GM18870 (cell line): Measurements from ENCODE around the gene GJC1.

Experiments used
- ATAC-seq: cut with Tn5 transposase; IDR thresholded peaks from one replicate; pipeline ENCODE4 v1.9.1; 2021; ENCODE audit warnings: moderate library complexity; ENCODE audit not compliant: unreplicated experiment

Gene GJC1

DNA sequence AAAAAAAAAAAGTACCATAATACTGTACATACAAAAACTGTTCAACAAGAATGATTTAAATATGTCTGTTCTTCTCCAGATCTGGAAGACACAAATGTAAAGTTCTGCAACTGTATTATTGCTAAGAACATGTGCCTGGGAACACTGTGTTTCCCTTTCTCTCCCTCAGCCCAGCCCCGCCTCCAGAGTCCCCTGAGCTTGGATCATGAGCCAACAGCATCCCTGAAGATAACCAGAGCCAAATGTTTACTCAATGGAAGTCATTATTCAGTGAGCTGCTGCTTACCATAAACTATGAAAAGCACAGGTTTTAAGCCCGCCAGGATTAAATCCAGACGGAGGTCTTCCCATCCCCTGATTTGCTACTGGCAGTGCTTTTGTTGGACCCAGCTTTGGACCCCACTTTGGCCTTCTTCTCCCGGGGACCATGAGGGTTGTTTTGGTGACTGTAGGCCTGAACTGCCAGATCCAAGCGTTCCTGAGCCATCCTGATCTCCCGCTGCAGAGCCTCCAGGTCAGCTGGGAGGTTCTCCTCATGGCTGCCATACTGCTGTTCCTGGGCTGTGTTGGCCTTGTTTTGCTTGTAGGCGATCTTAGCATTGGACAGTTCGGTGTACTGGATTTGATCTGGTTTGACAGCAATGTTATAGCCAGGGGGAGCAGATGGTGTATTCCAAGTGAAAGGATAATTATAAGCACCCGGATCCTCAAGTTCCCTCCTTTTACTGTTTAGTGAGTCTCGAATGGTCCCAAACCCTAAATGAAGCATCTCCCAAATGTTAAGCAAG, 25.6 kb downstream of the GJC1 start:
- no peak for ATAC-seq

DNA sequence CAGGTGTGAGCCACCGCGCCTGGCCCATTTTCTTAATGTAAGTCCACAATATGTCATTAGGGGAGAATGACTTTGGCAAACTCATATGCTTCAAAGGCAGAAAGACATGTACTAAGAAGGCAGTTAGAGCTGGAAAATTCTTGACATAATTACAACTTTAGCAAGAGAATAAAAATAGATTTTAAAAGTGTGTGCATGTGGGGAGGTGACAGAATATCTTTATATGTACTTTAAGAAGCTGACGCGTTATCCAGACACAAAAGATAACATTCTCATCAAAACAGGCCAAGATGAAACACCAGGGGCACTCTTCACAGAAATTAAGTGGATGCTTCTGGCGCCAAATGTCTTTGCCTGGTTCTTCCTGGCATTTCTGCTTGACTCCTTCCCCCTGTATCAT, 28.2 kb downstream of the GJC1 start:
- ATAC-seq = no peak

DNA sequence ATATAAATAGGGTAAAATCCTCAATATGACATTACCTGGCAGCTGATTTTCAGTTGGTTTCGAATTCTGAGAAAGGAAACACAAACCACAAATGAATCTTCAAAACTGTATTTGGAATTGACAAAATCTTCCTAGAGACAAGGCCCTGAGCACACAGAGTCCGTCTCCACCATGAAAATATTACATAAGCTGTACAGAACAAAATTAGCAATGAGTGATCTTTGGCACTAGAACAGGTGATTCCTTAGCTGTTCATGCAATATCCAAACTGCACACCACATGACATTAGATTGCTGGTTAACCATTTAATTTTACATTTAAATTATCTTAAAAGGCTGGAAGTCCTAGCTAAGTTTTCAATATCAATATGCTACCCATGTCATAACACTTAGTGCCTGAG, 31.7 kb downstream of the GJC1 start:
- no peak for ATAC-seq

DNA sequence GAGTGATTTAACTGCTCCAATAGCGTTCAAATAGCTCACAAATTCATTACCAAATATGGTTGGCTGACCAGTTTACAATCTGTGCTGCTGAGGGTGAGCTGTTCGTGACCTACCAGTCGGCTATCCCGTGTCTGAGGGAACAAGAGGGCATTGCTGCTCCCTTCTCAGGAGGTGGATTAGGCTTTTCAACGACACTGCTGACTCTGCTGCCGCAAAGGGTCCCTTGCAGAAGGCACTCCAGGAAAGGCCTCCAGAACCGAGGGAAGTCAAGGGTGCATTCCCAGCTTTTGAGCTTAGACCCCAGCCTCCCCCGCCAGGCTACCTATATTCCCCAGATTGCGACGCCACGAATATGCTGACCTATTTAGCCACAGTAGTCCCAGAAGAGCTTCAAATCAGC, 32.3 kb downstream of the GJC1 start:
- no peak for ATAC-seq

DNA sequence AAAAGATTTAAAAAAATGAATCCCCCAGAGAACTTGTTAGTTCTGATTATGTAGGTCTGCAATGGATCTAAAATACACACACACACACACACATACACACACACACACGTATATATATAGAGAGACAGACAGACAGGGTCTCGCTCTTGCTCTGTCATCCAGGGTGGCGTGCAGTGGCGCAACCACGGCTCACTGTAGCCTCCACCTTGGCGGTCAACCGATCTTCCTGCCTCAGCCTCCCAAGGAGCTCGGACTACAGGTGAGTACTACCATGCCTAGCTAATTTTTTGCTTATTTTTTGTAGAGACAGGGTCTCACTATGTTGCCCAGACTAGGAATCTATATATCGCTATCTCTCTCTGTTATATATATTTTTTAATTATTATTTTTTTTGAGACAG, 33.4 kb downstream of the GJC1 start:
- no peak for ATAC-seq

DNA sequence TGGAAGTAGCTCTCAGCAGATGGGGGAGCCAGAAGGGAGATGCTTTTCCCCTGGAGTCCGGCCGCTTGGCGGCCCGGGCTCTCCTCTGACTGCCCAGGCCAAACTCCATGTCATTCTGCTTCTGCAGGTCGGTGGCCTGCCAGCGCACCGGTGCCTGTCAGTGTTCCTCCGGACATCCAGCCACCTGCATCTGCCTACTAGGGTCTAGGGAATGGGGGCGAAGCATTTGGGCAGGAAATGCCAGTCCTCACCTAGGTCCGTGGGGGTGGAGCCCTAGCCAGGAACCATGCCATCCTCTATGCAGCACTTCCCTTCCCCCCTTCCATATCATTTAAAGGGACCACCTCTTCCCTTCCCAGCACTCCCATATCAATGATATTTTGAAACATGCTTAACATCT, 34.2 kb downstream of the GJC1 start:
- no peak for ATAC-seq

DNA sequence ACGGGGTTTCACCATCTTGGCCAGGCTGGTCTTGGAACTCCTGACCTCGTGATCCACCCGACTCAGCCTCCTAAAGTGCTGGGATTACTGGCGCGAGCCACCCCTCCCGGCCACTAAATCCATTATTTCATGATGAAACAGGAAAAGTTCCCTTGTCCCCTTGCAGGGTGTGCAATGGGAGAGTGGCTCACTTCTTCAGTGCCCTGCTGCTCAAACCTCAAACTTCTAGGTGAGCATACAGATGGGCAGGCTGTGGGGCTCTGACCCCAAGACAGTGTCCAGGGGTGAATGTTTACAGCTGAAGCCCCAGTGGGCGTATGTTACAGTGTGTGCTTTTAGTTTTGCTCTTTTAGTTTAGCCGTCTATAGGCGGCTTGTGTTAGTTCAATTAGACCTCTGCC, 34.7 kb downstream of the GJC1 start:
- ATAC-seq = no peak

DNA sequence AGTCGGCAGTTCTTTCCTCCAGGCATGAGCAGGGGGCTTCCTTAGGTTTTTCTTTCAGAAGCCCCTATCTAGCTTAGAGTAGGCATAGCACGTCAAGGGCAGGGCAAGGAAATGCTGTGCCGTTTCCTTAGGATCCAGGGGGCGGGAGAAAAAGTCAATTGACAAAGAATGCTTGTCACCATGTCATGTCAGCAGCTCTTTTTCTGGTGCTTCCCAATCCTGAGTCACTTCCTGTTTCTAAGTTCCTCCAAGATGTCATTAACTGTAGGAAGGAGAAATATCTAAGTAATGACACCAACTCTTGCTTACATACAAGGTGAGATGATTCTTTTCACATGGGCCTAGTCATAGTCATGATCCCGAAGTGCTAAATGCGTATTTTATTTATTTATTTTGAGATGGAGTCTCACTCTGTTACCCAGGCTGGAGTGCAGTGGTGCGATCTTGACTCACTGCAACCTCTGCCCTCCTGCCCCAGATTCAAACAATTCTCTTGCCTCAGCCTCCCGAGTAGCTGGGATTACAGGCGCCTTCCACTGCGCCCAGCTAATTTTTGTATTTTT, 35.2 kb downstream of the GJC1 start:
- no peak for ATAC-seq

DNA sequence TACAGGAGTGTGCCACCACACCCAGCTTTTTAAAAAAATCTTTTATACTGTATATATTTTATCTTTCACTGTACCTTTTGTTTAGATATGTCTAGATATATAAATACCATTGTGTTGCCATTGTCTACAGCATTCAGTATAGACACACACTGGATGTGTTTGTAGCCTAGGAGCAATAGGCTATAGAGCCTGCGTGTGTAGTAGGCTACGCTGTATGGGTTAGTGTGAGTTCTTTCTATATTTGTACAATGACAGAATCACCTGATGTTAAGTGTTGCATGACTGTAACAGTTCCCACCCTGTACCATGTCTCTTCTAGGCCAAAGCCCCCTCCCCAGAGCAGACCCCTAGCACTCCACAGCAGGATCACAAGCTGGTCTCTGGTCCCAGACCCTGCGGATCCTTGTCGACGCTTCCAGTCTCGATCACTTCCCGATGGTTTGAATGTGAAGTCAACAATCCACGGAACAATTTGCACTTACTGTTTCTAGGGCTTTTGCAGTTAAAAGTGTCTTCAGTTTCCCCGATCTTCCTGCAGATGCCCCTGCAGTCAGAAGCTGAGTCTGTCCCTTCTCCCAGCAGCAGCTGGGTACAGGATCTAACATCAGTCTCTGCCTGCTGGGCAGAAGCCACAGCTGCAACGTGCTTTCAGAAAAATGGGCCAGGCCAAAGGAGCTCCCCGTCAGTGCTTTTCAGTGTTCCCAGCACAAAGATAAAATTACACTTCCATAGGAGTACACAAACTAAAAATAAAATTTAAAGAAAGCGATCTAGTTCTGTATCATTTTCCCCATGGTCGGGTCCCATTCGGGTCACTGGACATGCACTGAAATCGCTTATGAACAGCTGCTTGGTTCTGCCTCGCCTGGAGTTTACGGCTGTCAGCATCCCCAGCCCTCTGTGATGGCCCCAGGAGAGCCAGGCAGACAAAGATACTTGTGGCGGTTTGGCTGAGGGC, 35.9 kb downstream of the GJC1 start:
- ATAC-seq = no peak

DNA sequence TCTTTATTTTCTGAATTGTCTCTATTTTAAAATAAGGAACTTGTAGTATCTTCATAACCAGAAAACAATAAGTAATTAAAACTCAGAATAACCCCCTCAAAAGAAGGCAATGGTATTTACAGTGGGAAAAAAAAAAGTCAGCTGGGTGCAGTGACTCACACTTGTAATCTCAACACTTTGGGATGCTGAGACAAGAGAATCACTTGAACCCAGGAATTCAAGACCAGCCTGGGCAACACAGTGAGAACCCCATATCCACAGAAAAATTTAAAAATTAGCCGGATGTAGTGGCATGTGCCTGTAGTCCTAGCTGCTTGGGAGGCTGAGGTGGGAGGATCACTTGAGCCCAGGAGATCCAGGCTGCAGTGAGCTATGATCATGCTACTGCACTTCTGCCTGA, 37.8 kb downstream of the GJC1 start:
- no peak for ATAC-seq

DNA sequence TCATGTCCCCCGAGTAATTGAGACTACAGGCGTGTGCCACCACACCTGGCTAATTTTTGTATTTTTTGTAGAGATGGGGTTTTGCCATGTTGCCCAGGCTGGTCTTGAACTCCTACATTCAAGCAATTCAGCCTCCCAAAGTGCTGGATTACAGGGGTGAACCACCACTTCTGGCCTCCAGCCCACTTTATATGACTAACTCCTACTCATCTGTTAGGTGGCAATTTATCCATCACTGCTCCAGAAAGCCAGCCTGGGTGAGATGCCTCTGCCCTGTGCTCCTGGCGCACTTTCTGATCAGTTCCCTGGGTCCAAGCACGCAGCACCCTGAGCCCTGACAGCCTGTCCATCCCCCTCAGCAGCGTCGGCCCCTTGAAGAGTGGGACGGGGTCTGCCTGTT, 41.9 kb downstream of the GJC1 start:
- no peak for ATAC-seq

DNA sequence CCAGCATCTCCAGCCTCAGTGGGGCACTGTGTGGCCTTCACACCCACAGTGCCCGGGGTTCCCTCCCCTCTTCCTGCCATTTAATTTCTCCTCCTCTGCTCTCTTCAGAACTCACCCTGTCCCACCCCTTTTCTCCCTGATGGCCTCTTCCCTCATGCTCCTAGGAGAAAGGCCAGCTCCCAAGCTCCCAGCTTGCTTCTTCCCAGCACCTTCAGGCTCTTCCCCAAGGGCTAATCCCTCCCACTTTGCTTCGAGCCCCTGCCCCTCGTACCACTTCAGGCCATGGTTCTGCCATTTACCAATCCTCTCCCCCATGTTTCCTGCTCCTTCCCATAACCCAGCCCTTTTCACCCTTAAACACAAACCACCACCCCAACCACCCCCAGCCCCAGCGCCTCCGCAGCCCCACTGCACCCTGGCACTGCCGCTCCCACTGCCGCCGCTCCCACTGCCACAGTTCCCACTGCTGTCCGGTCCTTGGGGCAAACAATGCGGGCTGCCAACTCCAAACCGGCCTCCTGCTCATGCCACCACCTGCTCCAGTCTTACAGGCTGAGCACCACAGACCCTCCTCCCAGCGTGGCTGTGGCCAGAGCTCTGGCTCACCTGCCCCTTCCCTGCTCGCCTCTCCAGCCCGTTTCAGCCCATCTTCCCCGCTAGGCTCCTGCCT, 42.7 kb downstream of the GJC1 start:
- ATAC-seq = no peak

DNA sequence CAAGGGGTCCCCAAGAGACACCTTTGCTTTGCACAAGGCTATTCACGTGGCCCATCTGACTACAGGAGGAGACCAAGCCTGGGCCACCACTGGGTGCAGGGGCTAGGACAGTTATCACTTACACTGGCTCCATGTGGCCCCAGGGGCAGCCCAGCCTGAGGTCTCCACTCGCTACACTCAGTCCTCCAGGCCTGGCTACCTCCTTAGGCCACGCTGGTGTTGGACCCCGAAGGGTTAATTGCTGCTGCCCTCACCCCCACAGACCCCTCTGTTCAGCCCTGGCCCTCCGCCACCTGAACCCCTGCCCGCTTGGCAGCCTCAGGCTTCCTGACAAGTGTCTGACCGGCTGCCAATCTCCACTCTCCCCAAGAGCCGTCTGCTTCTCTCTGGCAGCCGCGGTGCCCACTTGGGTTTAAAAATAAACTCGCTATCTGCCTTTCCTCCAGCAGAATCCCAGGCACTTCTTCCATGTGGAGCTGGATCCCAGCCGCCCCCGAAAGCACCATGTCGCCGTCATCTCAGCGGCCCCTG, 43.5 kb downstream of the GJC1 start:
- no peak for ATAC-seq

DNA sequence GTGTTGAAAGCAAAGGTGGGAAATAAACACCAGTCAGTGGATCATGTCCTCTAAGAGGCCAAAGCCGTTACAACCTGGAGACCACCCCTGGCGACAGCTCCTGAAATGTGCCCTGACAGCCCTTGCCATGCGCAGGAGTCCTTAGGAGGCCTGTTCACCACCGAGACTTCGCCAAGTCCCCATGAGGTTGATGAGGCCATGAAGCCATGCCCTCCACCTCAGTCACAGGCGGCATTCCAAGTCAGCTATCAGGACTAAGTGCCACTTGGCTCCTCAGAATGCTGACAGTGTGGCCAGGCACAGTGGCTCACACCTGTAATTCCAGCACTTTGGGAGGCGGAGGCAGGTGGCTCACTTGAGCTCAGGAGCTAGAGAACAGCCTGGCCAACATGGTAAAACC, 44.2 kb downstream of the GJC1 start:
- ATAC-seq = no peak

DNA sequence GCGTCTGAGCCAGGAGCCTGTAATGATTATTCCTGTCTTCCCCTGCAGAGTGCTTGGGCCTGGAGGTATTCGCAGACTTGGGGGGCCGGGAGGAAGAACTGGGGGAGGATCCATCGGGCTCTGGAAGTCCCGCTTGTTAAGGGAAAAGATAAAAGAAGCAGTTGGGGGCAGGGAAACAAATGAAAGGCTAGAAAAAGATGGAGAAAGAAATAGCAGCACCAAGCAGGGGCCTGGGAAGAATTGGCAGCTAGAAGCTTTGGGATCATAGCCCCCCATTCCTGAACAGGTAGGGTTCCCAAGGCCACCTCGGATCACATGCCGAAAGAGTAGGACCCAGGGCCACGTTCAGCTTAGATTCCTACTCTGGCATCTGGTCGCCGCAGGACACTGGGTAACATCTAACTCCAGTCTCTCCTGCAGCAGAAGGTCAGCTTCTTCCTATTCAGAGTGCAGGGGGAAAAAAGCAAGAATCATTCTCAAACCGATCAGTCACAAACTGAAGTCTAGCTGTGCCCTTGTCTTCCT, 47.7 kb downstream of the GJC1 start:
- no peak for ATAC-seq

DNA sequence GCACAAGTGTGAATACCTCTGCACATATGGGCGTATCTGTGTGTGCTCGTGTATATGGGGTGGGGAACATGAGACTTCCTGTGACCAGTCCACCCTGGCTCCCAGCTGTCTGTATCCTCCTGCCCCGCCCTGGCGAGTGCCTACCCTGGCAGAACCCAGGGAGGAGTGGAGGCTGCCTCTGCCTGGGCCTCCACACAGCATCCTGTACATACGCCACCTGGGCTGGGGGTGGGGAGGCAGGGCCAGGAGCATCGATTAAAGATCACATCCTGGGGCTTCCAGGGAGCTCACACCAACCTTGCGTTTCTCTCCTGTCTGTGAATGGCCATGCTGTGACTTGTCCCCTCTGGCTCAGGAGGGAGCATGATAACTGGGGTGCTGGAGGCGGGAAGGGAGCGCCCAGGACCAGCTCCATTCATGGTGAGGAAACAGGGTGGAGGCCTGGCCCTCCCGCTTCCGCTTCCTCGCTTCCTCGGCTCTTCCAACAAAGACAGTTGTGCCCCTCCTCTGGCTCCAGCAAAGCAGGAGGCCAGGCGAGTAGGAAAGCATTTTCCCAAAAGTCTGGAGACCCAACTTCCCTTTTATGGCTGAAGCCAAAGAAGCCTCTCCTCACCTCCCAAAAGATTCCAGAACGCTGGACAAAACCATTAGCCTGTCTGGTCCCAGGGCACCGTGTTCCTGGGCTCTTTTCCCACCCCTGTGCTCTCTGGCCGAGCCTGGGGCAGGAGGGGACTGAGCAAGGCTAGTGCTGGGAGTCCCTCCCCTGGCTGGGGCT, 48.3 kb downstream of the GJC1 start:
- ATAC-seq = no peak

DNA sequence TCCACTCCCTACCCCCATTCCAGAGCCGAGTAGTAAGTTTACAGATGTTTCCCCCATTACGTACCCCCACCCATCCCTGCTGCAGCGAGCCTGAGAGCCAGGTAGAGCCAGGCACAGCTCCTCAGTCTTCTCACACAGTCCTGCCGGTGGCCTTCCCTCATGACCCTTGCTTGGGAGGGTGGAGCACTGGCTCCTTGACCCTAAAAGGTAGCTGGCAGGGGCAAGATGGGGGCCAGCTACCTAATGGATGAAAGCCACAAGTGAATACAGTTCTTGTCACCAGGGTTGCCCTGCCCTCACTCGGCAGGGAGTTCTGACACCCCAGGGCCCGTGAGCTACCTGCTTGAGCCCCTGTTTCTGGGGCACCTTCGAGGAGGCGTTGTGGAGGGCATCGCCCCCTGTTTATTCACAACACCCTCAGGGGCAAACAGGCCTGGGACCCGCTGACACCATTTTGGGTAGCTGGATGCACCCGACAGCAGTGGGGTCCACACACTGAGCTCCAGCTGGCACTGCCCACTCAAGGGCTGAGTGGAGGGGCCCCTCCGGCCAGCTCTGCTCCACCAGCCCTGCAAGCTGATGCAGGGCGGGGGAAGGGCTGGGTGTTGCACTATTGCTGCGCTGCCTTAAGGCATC, 49.1 kb downstream of the GJC1 start:
- ATAC-seq = no peak

DNA sequence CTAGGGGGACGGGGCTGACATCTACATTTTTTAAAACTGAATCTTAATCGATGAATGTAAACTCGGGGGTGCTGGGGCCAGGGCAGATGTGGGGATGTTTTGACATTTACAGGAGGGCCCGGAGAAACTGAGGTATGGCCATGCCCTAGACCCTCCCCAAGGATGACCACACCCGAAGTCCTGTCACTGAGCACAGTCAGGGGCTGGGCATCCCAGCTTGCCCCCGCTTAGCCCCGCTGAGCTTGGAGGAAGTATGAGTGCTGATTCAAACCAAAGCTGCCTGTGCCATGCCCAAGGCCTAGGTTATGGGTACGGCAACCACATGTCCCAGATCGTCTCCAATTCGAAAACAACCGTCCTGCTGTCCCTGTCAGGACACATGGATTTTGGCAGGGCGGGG, 49.9 kb downstream of the GJC1 start:
- ATAC-seq = no peak

DNA sequence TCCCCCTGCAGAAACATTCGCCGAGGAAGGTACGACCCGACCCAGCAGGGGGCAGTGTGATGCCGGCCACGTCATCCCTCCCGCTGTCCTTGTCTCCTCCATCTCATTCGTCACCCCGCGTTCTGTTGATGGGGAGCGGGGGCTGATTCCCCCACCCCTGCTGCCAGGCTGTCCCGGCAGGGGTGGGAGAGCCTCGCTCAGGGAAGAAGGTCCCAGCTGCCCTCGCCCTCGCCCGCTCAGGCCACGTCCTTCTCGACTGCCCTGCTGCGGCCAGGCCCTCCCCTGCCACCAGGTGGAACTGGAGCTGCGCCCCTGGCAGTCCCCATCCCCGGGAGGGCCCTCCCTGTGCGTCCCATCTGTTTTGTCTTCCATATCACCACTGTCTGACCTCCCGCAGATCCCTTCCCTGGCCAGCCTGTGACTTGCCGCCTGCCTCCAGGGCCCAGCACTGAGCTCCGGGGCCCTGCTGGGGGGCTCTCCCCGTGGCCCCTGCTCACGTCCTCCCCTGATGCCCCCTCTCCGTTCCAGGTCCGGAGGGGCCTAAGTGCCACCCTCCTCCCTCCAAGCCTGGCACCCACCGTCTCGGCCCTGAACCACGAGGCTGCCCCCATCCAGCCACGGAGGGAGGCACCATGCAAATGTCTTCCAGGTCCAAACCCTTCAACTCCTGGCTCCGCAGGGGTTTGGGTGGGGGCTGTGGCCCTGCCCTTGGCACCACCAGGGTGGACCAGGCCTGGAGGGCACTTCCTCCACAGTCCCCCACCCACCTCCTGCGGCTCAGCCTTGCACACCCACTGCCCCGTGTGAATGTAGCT, 50.7 kb downstream of the GJC1 start:
- no peak for ATAC-seq
